Muscle of leg (tissue), 11 donors: ENCODE data around the gene TAF15. TPM values are rescaled to one million over a fixed set of nuclear protein-coding genes. Genes with fewer than 3 reads are reported as not detected.

ENCODE experiments used
- DNase-seq: peaks from one replicate; pipeline ENCODE4 v3.0.0; 2013
- H3K27ac ChIP-seq: one replicate; pipeline ENCODE4 v1.5.1; 2013; ENCODE audit warnings: mild to moderate bottlenecking, low read length, control low read depth
- H3K27me3 ChIP-seq: one replicate; pipeline ENCODE4 v1.6.1; 2013; ENCODE audit warnings: low read length; ENCODE audit not compliant: control insufficient read depth, insufficient read depth
- H3K36me3 ChIP-seq: one replicate; pipeline ENCODE4 v1.6.1; 2013; ENCODE audit warnings: low read length; ENCODE audit not compliant: control insufficient read depth, insufficient read depth
- H3K4me1 ChIP-seq: one replicate; pipeline ENCODE4 v1.6.1; 2013; ENCODE audit warnings: low read length; ENCODE audit not compliant: control insufficient read depth, insufficient read depth
- H3K4me3 ChIP-seq: one replicate; pipeline ENCODE4 v1.5.1; 2013; ENCODE audit warnings: low read length, control low read depth
- H3K9me3 ChIP-seq: replicated peaks from 2 replicates; pipeline ENCODE4 v1.6.1; 2013; ENCODE audit warnings: low read depth, low read length; ENCODE audit not compliant: control insufficient read depth
- WGBS: methylation state at CpG from one replicate; pipeline ENCODE4 v1.1.5; 2013; ENCODE audit warnings: missing lambda C conversion rate; ENCODE audit not compliant: insufficient coverage; 5-methylcytosine and 5-hydroxymethylcytosine counted together
- polyA plus RNA-seq, 8 donors: library from polyadenylated mRNA; unstranded; fragments of 120-200 nt; gene quantifications; one replicate each; pipeline versions ENCODE4 v1.2.1 to v1.2.3, GENCODE V29; 2013; ENCODE audit warnings: inconsistent platforms in 1 of 8, low replicate concordance in 1 of 8; ENCODE audit not compliant: insufficient read length in 8 of 8, insufficient read depth in 1 of 8
- total RNA-seq: library from RNA; stranded (reverse); fragments of 120-200 nt; gene quantifications from one replicate; pipeline ENCODE4 v1.2.4, GENCODE V29; 2013

TAF15 gene
- total and polyA plus RNA-seq, 9 donors: 26.9 to 162 (median 140) TPM

- Histone ChIP-seq H3K27ac (no peak overlapping the region), H3K27me3 (no peaks in the 10 kb centered on the region), H3K4me3 (no peak overlapping the region), H3K4me1 (no peaks in the 10 kb centered on the region), H3K9me3 (no peaks in the 10 kb centered on the region), H3K36me3 (peaks cover 64% of the 10 kb centered on the region)
- DNase-seq: no peak
- no CpG with 5 or more reads among the region's 3 CpGs for WGBS
Observed at GRCh38 chr17:35846055-35846809, 36.9 kb downstream of the TAF15 start.

DNA sequence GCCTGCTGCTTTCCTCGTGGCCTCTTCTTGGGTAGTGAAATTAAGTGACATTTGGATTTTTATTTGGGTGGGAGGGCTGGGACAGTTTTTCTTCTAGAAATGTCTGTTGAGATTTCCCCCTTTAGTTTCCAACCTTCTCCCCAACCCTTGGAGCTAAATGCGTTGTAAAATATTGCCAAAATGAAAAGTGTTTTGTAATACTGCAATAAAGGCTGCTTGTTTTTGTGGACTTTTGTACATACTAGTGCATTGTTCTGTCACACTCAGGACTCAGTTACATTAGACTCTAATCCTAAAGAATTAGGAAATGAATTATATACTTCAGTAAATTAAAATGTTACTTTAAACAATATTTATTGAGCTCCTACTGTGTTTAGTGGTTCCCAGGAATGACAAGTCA lies 37.7 kb downstream of the TAF15 start:
- DNase-seq: no peak
- WGBS: no CpG with 5 or more reads among the region's 2 CpGs
- H3K4me1 ChIP-seq: no peaks in the 10 kb centered on the region
- no peak overlapping the region for H3K27ac ChIP-seq
- H3K36me3 ChIP-seq: peaks cover 59% of the 10 kb centered on the region
- no peaks in the 10 kb centered on the region for H3K27me3 ChIP-seq
- H3K9me3 ChIP-seq: no peaks in the 10 kb centered on the region
- H3K4me3 ChIP-seq: no peak overlapping the region

DNA sequence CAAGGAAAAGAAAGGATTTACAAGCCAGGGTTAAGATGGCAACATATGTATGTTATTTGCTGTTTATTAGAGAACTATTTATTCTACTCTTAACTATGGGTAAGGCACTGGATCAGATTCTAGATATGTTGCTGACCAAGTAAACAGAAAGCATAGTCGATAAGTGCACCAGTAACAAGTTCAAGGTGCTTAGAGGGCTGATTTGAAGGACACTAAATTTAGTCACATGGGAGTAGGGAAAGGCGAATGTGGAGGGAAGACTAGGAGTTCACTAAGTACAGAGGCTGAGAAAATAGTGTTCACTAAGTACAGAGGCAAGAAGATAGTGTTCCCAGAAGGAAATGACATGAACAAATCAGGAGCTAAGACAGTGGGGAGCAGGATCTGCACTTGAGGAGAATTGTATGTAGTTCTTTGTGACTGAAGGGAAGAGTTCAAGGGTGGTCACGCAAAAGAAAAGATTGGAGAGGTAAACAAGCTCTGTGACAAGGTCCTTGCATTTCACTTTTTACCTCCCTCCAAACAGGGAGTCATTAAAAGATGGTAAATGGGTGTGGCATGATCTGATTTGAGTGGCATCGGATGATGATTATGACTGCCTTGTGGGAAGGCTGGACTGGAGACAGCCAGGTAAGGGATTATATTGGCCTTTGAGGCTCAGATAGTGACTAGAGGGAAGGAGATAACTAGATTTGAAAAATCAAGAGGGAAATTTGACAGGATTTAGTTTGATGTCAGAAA lies 38.5 kb downstream of the TAF15 start:
- no peak for DNase-seq

GRCh38 chr17:35849469-35850348 lies 40.4 kb downstream of the TAF15 start:
- peak; percentile 49 for DNase-seq
- no peaks in the 10 kb centered on the region for H3K9me3 ChIP-seq
- no peaks in the 10 kb centered on the region for H3K27me3 ChIP-seq
- peaks cover 41% of the 10 kb centered on the region for H3K36me3 ChIP-seq
- no peaks in the 10 kb centered on the region for H3K4me1 ChIP-seq
- H3K27ac ChIP-seq: no peak overlapping the region
- H3K4me3 ChIP-seq: no peak overlapping the region
- WGBS: 90% methylated on average over 3 of the region's 7 CpGs

More for the DNA sequence above, 38.5 kb downstream of the TAF15 start:
- Histone ChIP-seq H3K27me3 (no peaks in the 10 kb centered on the region), H3K27ac (no peak overlapping the region), H3K4me3 (no peak overlapping the region), H3K4me1 (no peaks in the 10 kb centered on the region), H3K9me3 (no peaks in the 10 kb centered on the region), H3K36me3 (peaks cover 59% of the 10 kb centered on the region)
- WGBS: 82% methylated on average over 3 of the region's 4 CpGs

- no peak overlapping the region for H3K4me3 ChIP-seq
- no peak overlapping the region for H3K27ac ChIP-seq
- 50% methylated on average over 1 of the region's 5 CpGs for WGBS
- peaks cover 10% of the 10 kb centered on the region for H3K36me3 ChIP-seq
- H3K27me3 ChIP-seq: no peaks in the 10 kb centered on the region
- no peaks in the 10 kb centered on the region for H3K4me1 ChIP-seq
- H3K9me3 ChIP-seq: no peaks in the 10 kb centered on the region
- no peak for DNase-seq
Observed at GRCh38 chr17:35855965-35856364, 46.7 kb downstream of the TAF15 start.

- WGBS: 79% methylated on average over 2 of the region's 2 CpGs
- no peak overlapping the region for H3K4me3 ChIP-seq
- no peaks in the 10 kb centered on the region for H3K4me1 ChIP-seq
- H3K36me3 ChIP-seq: peaks cover 10% of the 10 kb centered on the region
- H3K9me3 ChIP-seq: no peaks in the 10 kb centered on the region
- DNase-seq: no peak
- H3K27ac ChIP-seq: no peak overlapping the region
- H3K27me3 ChIP-seq: no peaks in the 10 kb centered on the region
Observed at GRCh38 chr17:35856603-35857002, 47.3 kb downstream of the TAF15 start.

DNA sequence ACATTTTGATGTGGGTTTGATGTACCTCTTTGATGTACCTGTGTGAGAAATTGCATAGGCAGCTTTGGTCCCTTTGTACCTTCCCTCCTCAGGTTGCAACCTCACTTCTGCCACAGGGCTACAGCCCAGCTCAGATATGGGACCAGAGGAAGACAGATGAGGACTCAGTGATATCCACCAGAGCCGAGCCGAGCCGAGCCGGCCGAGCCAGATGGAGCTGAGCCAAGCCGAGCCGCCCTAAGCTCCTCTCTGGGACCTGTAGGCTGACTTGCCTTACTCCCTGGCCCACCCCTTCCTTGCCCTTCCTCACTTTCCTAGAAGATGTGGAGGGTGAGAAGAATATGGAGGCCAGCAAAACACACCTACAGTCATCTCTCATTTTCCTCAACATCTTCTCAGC lies 55.6 kb downstream of the TAF15 start:
- Histone ChIP-seq H3K4me3 (no peak overlapping the region), H3K36me3 (peaks cover 5% of the 10 kb centered on the region), H3K27ac (no peak overlapping the region), H3K9me3 (no peaks in the 10 kb centered on the region), H3K4me1 (no peaks in the 10 kb centered on the region), H3K27me3 (no peaks in the 10 kb centered on the region)
- WGBS: 60% methylated on average over 2 of the region's 7 CpGs
- DNase-seq: no peak

DNA sequence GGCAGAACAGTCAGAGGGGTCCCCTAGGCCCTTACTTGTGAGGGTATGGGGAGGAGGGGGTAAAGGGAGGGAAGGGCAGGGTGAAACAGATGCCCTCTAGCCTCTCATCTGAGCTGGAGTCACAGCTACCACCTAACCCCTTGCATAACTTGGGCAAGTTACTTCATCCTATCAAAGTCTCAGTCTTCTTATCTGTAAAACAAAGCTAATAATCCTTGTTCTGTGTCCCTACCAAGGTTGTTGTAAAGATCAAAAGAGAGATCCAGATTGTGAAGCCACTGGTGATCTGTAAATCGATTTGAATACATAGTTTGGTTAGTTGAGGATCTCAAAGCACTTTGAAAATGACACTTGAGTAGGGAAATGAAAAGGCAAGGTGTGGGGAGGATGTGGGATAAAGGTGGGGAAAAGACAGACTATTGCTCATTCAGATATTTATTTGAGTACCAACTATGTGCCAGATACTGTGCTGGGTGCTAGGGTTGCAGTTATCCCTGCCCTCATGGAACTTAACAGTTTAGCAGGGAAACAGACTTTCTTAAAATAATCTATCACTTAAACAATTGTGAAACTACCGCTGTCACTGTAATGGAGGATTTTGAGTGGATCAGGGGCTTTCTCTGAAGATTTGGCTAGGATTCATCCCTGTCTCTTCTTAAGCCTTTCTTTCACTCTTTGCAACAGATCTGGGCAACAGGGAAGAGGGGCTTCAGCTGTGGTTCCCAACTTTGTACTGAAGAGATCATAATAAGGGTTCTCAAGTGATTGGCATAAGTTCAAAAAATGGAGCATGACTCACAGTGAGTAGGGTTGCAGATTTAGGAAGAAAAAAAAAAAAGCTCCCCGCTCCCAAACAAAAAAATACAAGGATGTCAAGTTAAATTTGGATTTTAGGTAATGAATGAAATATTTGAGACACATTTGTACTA lies 56.4 kb downstream of the TAF15 start:
- Histone ChIP-seq H3K4me1 (no peaks in the 10 kb centered on the region), H3K36me3 (peaks cover 5% of the 10 kb centered on the region), H3K9me3 (no peaks in the 10 kb centered on the region), H3K27ac (no peak overlapping the region), H3K27me3 (no peaks in the 10 kb centered on the region), H3K4me3 (no peak overlapping the region)
- no peak for DNase-seq
- 78% methylated on average over 1 of the region's 3 CpGs for WGBS

GRCh38 chr17:35866341-35866950 lies 57.2 kb downstream of the TAF15 start:
- H3K36me3 ChIP-seq: peaks cover 5% of the 10 kb centered on the region
- no CpG with 5 or more reads among the region's 1 CpG for WGBS
- no peaks in the 10 kb centered on the region for H3K9me3 ChIP-seq
- DNase-seq: no peak
- H3K27ac ChIP-seq: no peak overlapping the region
- H3K27me3 ChIP-seq: no peaks in the 10 kb centered on the region
- no peaks in the 10 kb centered on the region for H3K4me1 ChIP-seq
- no peak overlapping the region for H3K4me3 ChIP-seq
